GM12872 (cell line): ENCODE data around the gene MORN5.

ENCODE experiments used
- CTCF ChIP-seq: IDR thresholded peaks from 3 replicates; pipeline ENCODE4 v1.5.1; 2011; ENCODE audit warnings: low read depth, mild to moderate bottlenecking, low read length, moderate library complexity; ENCODE audit not compliant: insufficient read depth

MORN5 gene

GRCh38 chr9:122132539-122132938 lies 27.2 kb upstream of the MORN5 start:
- TF ChIP-seq CTCF, result no peak

DNA sequence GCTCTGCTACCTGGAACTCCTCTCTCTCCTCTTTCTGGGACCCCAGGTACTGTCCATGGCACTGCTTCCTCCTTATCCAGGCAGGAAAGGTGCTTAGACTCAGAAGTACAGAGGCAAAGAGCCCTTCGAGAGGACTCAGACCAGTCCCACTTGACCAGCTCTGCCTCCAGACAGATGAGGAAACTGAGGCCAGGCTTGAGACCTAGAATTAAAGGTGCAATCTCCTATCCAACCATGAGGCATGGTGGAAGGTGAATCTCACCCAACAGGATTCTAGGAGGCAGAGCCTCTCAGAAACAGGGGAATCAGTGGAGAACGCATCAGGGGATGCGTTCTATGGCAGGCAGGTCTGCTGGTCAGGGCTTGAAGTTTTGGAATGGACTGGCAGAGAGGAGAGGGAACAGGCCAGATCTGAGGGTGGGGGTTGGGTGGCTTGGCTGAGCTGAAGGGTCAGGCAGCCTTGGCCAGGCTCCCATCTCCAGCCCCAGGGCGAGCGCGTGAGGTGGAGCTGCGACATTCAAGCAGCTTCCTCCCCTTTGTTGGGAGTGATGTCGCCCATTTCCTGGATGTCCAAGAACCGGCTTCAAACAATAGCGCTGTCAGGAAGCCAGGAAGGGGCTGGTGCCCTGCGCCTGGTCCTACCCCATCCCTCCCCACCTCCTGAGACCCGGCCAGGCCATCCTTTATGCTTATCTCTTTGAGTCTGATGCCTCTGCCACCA lies 26.3 kb upstream of the MORN5 start:
- no peak for TF ChIP-seq CTCF

GRCh38 chr9:122133984-122134535 lies 25.6 kb upstream of the MORN5 start:
- TF ChIP-seq CTCF, result no peak

GRCh38 chr9:122134822-122135528 lies 24.7 kb upstream of the MORN5 start:
- TF ChIP-seq CTCF, result no peak

DNA sequence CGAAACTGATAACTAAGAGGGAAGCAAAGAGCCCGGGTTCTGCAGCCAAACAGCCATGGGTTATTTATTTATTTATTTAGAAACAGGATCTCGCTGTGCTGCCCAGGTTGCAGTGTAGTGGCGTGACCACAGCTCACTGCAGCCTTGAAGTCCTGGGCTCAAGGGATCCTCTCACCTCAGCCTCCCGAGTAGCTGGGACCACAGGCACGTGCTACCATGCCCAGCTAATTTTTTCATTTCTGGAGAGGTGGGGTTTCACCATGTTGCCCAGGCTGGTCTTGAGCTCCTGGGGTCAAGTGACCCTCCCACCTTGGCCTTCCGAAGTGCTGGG lies 24.2 kb upstream of the MORN5 start:
- TF ChIP-seq CTCF, result no peak

DNA sequence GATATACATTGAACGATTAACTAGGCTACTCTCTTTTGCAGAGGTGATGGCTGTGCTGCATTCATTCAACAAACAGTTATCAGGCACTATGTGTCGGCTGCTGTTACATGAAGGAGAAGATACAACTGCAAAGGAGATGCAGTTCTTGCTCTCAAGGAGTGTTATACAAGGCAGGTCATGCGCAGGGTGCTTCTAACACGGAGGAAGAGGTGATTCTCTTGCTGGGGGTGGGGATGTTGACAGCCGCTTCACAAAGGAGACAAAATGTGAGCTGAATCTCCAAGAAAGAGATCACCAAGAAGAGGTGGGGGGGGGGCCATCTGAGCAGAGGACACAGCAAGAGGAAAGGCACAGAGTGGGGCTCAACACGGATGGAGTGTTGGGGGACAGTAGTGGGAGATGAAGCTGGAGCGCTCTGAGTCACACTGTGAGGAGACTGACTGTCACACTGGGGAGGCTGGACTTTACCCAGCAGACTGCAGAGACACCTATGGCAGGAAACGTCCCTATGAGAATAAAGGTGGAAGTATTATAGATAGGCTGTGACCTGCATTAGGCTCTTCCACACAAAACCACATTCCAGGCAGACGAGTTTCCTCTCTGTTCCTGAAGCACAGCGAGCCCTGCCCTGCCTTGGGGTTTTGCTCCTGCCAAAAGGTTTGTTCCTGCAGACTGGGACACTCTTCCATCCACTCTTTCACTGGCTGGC lies 21.0 kb upstream of the MORN5 start:
- no peak for TF ChIP-seq CTCF
